ENCODE results near the gene IL17RD. TPM values are rescaled to one million over a fixed set of nuclear protein-coding genes. Genes with fewer than 3 reads are reported as not detected.
A peak's percentile ranks its signal among the peaks of the same experiment; 100 is the strongest.

IL17RD gene
- total RNA-seq, 1 donor from 2014 or later = 17.2 TPM

DNA sequence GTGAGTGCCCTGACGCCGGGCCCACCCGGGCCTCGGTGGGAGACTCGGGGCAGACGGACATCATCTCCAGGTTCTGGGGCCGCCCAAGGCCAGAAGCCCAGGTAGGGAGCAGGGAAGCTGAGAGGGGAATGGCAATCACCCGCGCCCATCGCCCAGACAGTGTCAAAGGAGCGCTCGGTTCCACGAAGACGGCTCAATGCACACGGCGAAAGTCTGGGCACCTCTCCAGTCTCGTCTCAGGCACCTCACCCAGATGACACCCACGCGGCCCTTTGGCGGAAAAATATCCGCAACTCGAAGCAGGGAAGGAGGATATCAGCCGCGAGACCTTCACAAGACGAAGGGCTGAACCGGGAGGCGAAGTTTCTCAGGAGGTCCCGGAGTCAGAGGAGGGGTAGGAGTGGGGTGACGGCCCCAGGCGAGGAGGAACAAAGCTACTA, 916 bp downstream of the IL17RD start:
- DNase-seq (ENCODE audit: extremely low spot score in 2 of 2) = no peak
- intact Hi-C loops (cut with DNase I) = loop anchor here (10.0 kb wide), 1 partner anchor 159 kb away; no protein-coding TSS in a partner anchor
- H3K9me3 ChIP-seq = no peaks in the 10 kb centered on the region
- H3K4me1 ChIP-seq = peaks cover 59% of the 10 kb centered on the region
- H3K36me3 ChIP-seq = no peaks in the 10 kb centered on the region
- peak overlapping the region; percentile 66 to 89 for H3K4me3 ChIP-seq
- TF ChIP-seq POLR2A (IDR thresholded peaks at IDR 0.05) (no peak), POLR2AphosphoS5 (IDR thresholded peaks at IDR 0.05; ENCODE audit: insufficient read depth in 1 of 2, low read depth in 1 of 2) (no peak)
- TF ChIP-seq, protein P1, sequence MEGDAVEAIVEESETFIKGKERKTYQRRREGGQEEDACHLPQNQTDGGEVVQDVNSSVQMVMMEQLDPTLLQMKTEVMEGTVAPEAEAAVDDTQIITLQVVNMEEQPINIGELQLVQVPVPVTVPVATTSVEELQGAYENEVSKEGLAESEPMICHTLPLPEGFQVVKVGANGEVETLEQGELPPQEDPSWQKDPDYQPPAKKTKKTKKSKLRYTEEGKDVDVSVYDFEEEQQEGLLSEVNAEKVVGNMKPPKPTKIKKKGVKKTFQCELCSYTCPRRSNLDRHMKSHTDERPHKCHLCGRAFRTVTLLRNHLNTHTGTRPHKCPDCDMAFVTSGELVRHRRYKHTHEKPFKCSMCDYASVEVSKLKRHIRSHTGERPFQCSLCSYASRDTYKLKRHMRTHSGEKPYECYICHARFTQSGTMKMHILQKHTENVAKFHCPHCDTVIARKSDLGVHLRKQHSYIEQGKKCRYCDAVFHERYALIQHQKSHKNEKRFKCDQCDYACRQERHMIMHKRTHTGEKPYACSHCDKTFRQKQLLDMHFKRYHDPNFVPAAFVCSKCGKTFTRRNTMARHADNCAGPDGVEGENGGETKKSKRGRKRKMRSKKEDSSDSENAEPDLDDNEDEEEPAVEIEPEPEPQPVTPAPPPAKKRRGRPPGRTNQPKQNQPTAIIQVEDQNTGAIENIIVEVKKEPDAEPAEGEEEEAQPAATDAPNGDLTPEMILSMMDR (IDR thresholded peaks at IDR 0.05) = no peak
- H3K27me3 ChIP-seq = no peaks in the 10 kb centered on the region
- H3K27ac ChIP-seq = peak overlapping the region; percentile 77

DNA sequence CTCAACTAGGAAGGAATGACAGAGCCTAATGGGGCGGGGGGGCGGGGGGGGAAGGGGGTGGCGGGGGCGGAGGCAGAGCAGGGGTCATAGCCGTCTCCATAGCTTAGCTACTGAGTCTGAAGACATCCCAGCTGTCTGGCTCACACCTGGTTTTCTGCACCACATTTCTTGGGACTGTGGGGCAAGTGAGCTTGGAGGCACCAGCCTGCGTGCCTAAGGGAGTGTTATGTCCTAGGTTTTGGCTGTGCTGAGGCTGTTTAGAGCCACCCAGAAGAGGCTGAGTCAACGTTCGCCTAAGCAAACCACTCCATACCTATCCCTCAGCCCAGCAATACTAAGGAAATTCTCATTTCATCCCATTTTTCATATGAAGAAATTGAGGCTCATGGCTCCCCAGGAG, 1.4 kb downstream of the IL17RD start:
- intact Hi-C loops (cut with DNase I) = loop anchor here (10.0 kb wide), 1 partner anchor 159 kb away; no protein-coding TSS in a partner anchor
- DNase-seq (ENCODE audit: extremely low spot score in 2 of 2) = peak in 1 of 2 donors; percentile 83
- no peak for TF ChIP-seq POLR2A (IDR thresholded peaks at IDR 0.05)
- TF ChIP-seq POLR2AphosphoS5 (IDR thresholded peaks at IDR 0.05; ENCODE audit: insufficient read depth in 1 of 2, low read depth in 1 of 2) = no peak
- TF ChIP-seq, protein P1 (IDR thresholded peaks at IDR 0.05) = no peak
- H3K4me3 ChIP-seq = peak overlapping the region; percentile 66 to 89
- no peaks in the 10 kb centered on the region for H3K27me3 ChIP-seq
- H3K9me3 ChIP-seq = no peaks in the 10 kb centered on the region
- no peaks in the 10 kb centered on the region for H3K36me3 ChIP-seq
- H3K4me1 ChIP-seq = peaks cover 64% of the 10 kb centered on the region
- peak overlapping the region; percentile 77 for H3K27ac ChIP-seq

DNA sequence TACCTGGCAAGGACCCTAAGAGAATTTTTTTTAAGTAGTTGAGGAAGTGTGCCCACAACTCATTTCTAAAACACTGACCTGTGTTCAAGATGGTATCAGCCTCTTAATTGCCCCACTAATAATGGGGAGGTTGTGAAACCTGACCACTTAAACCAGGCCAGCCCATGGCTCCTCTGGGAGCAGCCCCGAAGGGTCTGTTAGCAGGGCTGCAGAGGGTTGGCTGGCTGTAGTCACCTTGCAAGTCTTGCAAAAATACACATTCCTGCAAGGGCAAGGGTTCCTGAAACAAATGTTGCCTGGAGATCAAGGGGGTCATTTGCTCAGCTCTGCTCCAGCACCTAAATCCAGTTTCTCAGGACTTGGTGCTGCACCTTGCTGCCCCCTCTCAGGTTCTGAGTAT, 3.2 kb downstream of the IL17RD start:
- TF ChIP-seq, protein P1 (IDR thresholded peaks at IDR 0.05) = no peak
- no peak for TF ChIP-seq POLR2A (IDR thresholded peaks at IDR 0.05)
- TF ChIP-seq POLR2AphosphoS5 (IDR thresholded peaks at IDR 0.05; ENCODE audit: insufficient read depth in 1 of 2, low read depth in 1 of 2) = no peak
- DNase-seq (ENCODE audit: extremely low spot score in 2 of 2) = peak in 1 of 2 donors; percentile 77
- H3K9me3 ChIP-seq = no peaks in the 10 kb centered on the region
- no peak overlapping the region for H3K4me3 ChIP-seq
- intact Hi-C loops (cut with DNase I) = loop anchor here (10.0 kb wide), 1 partner anchor 157 kb away; no protein-coding TSS in a partner anchor
- no peaks in the 10 kb centered on the region for H3K27me3 ChIP-seq
- H3K4me1 ChIP-seq = peaks cover 81% of the 10 kb centered on the region
- no peaks in the 10 kb centered on the region for H3K36me3 ChIP-seq
- peak overlapping the region; percentile 34 for H3K27ac ChIP-seq

DNA sequence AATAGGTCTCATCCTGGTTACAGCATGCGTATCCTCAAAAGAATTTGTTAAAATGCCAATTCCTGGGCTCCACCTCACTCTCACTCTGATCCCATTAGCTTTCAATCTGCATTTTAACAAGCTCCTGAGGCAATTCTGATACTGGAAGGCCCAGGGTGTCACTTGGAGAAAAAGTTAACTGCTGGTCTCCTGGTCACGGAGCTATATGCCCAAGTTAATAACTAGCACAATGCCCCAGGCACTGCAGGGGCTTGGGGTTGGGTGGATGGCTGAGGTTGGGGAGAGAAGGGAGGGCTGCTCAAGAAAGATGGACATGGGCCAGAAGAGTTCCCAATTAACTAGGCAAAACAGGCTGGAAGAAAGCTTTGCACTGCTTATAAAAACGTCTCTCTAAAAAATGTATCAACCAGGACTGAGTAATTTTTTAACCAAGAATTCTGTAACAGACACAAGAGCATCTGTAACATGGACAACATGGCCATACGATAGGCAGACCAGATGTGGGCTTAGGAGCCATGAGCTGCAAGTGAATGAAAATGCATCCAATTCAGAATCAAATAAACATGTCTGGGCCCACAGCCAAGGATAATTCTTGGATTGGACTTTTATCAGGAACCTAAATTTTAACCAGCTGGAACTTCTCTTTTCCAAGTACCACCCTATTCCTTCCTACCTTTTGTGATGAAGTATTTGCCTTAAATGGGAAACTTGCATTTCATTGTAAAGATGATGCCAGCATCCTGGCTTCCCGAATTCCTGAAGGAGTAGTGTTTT, 4.2 kb downstream of the IL17RD start:
- Histone ChIP-seq H3K4me3 (no peak overlapping the region), H3K27me3 (no peaks in the 10 kb centered on the region), H3K36me3 (no peaks in the 10 kb centered on the region), H3K27ac (peak overlapping the region; percentile 70), H3K4me1 (peaks cover 81% of the 10 kb centered on the region), H3K9me3 (no peaks in the 10 kb centered on the region)
- no peak for DNase-seq (ENCODE audit: extremely low spot score in 2 of 2)
- intact Hi-C loops (cut with DNase I) = loop anchor here (10.0 kb wide), 1 partner anchor 156 kb away; no protein-coding TSS in a partner anchor
- TF ChIP-seq, protein P1 (IDR thresholded peaks at IDR 0.05) = no peak
- TF ChIP-seq POLR2A (IDR thresholded peaks at IDR 0.05) (no peak), POLR2AphosphoS5 (IDR thresholded peaks at IDR 0.05; ENCODE audit: insufficient read depth in 1 of 2, low read depth in 1 of 2) (no peak)

Measured in vagina (tissue), 2 donors.